Measurements from ENCODE around the gene HPS1. TPM values are rescaled to one million over a fixed set of nuclear protein-coding genes. Genes with fewer than 3 reads are reported as not detected.

HPS1 gene
- total RNA-seq, 1 donor from 2014 or later = 34.7 TPM

DNA sequence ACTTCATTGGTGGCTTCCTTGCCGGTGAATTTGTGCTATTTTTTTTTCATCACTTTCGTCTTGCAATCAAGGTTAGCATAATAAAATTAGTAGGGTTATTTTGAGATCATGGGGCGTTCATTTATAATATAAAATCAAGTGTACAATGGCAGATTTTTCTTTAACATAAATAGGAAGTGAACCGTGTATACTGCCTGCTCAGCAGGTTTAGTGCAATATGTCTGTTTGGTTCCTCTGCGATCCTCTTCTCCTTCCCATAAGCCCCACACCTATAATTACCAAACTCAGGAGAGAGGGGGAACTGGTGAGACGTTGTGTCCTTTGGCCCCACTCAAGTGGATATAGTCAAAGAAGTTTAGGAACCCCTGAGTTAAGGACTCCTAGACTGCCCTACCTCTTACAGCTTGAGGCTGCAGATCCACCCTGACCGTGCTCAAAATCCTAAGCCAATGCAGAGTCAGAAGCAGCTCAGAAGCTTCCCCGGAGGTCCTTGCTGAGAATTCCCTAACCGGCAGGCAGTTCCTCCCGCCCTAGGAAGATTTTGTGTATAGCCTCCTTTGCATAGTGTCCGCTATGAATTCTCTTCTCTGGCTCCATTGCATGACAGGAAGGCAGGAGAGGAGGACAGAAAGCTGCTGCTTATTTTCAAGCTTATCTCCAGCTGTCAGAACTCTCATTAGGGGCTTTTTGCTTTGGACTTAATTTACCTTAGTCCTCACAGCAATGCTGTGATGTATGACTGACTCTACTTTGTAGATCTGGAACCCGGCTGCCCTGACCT lies 73.3 kb downstream of the HPS1 start:
- Histone ChIP-seq H3K36me3 (ENCODE audit: insufficient read depth, low read length) (no peaks in the 10 kb centered on the region), H3K27ac (ENCODE audit: low read depth, low read length) (no peak overlapping the region), H3K4me1 (ENCODE audit: insufficient read depth, low read length) (peaks cover 16% of the 10 kb centered on the region), H3K4me3 (ENCODE audit: insufficient read depth, low read depth, low read length) (no peak overlapping the region), H2AFZ (ENCODE audit: low read depth, low read length) (no peak overlapping the region), H3K9me3 (ENCODE audit: insufficient read depth, low read depth, low read length) (peaks cover 3% of the 10 kb centered on the region), H3K9ac (ENCODE audit: low read length) (peak overlapping the region; percentile 16), H3K4me2 (ENCODE audit: low read length) (peak overlapping the region; percentile 84), H3K79me2 (ENCODE audit: insufficient read depth, low read length) (no peaks in the 10 kb centered on the region), H4K20me1 (ENCODE audit: insufficient read depth, low read length) (no peaks in the 10 kb centered on the region), H3K27me3 (ENCODE audit: insufficient read depth, low read length) (no peaks in the 10 kb centered on the region)
- Mint-ChIP-seq H3K4me3 (ENCODE audit: unreplicated experiment) (no peak overlapping the region), H3K27me3 (ENCODE audit: low read depth, unreplicated experiment) (no peaks in the 10 kb centered on the region), H3K27ac (ENCODE audit: unreplicated experiment) (peak overlapping the region; percentile 89), H3K4me1 (ENCODE audit: low read depth, unreplicated experiment) (peaks cover 27% of the 10 kb centered on the region), H3K36me3 (ENCODE audit: low read depth, unreplicated experiment) (no peaks in the 10 kb centered on the region), H3K9me3 (ENCODE audit: unreplicated experiment) (no peaks in the 10 kb centered on the region)
- no peak for TF ChIP-seq EZH2 (IDR thresholded peaks at IDR 0.05; ENCODE audit: insufficient read depth, low read length)
- TF ChIP-seq, protein P1, sequence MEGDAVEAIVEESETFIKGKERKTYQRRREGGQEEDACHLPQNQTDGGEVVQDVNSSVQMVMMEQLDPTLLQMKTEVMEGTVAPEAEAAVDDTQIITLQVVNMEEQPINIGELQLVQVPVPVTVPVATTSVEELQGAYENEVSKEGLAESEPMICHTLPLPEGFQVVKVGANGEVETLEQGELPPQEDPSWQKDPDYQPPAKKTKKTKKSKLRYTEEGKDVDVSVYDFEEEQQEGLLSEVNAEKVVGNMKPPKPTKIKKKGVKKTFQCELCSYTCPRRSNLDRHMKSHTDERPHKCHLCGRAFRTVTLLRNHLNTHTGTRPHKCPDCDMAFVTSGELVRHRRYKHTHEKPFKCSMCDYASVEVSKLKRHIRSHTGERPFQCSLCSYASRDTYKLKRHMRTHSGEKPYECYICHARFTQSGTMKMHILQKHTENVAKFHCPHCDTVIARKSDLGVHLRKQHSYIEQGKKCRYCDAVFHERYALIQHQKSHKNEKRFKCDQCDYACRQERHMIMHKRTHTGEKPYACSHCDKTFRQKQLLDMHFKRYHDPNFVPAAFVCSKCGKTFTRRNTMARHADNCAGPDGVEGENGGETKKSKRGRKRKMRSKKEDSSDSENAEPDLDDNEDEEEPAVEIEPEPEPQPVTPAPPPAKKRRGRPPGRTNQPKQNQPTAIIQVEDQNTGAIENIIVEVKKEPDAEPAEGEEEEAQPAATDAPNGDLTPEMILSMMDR (IDR thresholded peaks at IDR 0.05; ENCODE audit: insufficient read depth, low read depth, low read length) = no peak
- DNase-seq (ENCODE audit: low read depth) = no peak
- no peak for FAIRE-seq

DNA sequence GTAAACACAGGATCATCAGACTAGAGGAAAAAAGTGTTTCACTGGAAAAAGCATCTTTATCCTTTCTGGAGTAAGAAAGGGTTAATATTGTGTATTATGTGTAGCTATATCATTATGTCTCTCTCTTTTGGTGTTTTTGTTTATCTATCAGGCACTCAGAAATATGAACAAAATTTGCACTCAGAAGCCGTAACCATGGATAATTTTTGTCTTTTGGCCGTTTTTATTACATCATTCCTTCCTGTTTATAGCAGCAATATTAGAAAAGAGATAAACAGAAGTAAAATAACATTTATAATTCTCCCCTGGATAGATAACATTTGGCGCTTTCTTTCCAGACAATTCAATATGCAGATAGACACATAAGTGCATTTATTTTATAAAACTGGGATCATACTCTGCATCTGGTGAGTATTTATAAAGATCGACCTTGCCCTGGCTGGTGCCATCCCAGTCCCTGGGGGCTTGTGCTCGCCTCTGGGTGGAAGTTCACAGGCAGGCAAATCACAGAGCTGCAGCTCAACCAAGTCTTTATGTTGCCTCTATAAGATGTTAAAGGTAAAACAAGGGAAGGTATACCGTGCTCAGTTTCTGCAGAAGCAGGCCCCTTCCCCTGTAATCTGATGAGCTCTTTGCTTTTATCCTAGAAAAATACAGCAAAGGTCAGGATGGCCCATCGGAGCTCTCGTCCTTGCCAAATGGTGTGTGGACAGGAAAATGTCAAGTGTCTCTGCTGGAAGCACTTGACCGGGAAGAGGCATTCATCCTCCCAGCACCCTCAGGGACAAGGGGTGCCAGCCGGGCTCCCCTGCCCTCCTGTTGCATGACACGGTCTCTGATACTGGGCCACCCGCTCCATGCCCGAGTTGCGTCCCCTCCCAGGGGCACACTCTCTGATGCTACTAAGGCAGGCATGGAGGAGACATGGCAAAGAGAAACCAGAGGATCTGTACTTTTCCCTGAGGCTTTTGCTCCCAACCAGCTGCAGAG lies 75.6 kb downstream of the HPS1 start:
- Histone ChIP-seq H3K27ac (ENCODE audit: low read depth, low read length) (no peak overlapping the region), H3K79me2 (ENCODE audit: insufficient read depth, low read length) (no peaks in the 10 kb centered on the region), H4K20me1 (ENCODE audit: insufficient read depth, low read length) (no peaks in the 10 kb centered on the region), H3K36me3 (ENCODE audit: insufficient read depth, low read length) (no peaks in the 10 kb centered on the region), H3K9me3 (ENCODE audit: insufficient read depth, low read depth, low read length) (no peaks in the 10 kb centered on the region), H3K27me3 (ENCODE audit: insufficient read depth, low read length) (peaks cover 6% of the 10 kb centered on the region), H3K4me1 (ENCODE audit: insufficient read depth, low read length) (peaks cover 16% of the 10 kb centered on the region), H3K9ac (ENCODE audit: low read length) (no peak overlapping the region), H3K4me2 (ENCODE audit: low read length) (no peak overlapping the region), H3K4me3 (ENCODE audit: insufficient read depth, low read depth, low read length) (no peak overlapping the region), H2AFZ (ENCODE audit: low read depth, low read length) (no peak overlapping the region)
- Mint-ChIP-seq H3K36me3 (ENCODE audit: low read depth, unreplicated experiment) (no peaks in the 10 kb centered on the region), H3K4me3 (ENCODE audit: unreplicated experiment) (no peak overlapping the region), H3K4me1 (ENCODE audit: low read depth, unreplicated experiment) (peaks cover 27% of the 10 kb centered on the region), H3K9me3 (ENCODE audit: unreplicated experiment) (peaks cover 2% of the 10 kb centered on the region), H3K27me3 (ENCODE audit: low read depth, unreplicated experiment) (peaks cover 9% of the 10 kb centered on the region), H3K27ac (ENCODE audit: unreplicated experiment) (no peak overlapping the region)
- DNase-seq (ENCODE audit: low read depth) = no peak
- TF ChIP-seq, protein P1 (IDR thresholded peaks at IDR 0.05; ENCODE audit: insufficient read depth, low read depth, low read length) = no peak
- TF ChIP-seq EZH2 (IDR thresholded peaks at IDR 0.05; ENCODE audit: insufficient read depth, low read length) = no peak
- FAIRE-seq = no peak
